ENCODE measurements around the gene KANTR.
"Not testable (repeated sequence)": the region's sequence is repeated elsewhere in the genome, so short reads cannot be mapped to it uniquely, and the experiment has no call there.

The KANTR gene

DNA sequence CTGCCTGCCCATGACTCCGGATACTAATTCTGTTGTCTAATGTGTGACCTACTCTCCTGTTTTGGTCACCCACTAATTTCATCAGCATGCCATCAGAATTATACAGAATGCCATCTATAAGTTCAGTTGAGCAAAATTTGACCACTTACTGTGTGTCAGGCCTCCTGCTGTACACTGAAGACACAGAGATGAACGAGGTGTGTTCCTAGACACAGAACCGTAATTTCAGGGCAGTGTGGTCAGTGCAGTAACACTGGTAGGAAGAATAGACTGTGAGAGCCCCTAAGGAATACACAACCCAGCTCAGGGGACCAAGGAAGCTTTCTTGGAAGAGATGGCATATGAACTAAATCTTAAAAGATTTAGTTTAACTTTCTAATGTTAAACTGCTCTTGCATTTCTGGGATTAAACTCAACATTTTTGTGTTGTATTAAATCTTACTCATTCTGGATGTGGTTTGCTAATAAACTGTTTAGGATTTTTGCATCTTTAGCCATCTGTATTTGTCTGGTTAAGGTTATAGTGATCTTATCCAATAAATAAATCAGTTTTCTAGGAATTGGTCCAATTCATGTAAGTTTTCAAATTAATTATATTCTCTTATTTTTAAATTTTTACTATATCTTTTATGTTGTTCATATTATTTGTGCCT is 34.3 kb downstream of the KANTR start:
- DNase-seq (ENCODE audit: low read depth, low spot score), result no peak

DNA sequence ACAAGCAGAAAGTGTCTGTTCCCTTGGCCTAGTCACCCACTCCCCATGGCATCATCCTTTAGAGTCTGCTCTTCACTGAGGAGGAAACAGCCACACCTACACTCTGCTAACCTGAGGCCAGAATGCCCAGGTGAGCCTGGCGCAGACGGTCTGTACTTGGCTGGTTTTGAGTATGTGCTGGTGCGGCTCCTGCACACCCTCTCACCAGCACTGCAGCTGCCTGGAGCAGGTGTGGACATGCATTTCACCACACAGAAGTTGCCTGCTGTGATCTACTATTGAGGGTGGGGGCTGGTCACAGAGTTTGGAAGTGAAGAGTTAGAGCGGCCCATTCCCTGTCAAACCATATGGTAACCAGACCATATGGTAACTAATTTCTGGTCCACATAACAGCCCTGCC is 39.5 kb downstream of the KANTR start:
- DNase-seq (ENCODE audit: low read depth, low spot score), result no peak

GRCh38 chrX:53135581-53135980 is 41.6 kb downstream of the KANTR start:
- no peak for DNase-seq (ENCODE audit: low read depth, low spot score)

GRCh38 chrX:53153581-53153980 is 59.6 kb downstream of the KANTR start:
- DNase-seq (ENCODE audit: low read depth, low spot score), result no peak

- DNase-seq (ENCODE audit: low read depth, low spot score), result no peak
These were observed 61.7 kb downstream of the KANTR start for GRCh38 chrX:53155512-53156206.

DNA sequence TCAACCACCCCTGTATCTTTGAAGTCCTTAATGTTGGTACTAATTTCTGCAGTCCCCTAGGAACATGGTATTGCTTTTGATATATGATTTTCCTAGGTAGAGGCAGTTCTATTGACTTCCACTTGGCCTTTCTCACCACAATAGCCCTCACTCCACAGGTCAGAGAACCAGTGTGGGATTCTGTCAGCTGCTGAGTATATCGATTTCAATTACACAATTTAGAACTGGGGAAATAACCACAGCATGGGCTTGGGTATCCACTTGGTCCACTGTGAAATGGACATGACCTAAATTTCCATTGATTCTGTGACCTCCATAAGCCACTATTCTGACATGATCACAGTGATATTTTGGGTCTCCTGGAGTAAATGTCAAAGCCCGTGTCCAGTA is 62.3 kb downstream of the KANTR start:
- DNase-seq (ENCODE audit: low read depth, low spot score), result no peak

GRCh38 chrX:53159184-53159583 is 65.2 kb downstream of the KANTR start:
- peak; percentile 34 for DNase-seq (ENCODE audit: low read depth, low spot score)

- no peak for DNase-seq (ENCODE audit: low read depth, low spot score)
These were observed 66.5 kb downstream of the KANTR start for GRCh38 chrX:53160297-53160983.

DNA sequence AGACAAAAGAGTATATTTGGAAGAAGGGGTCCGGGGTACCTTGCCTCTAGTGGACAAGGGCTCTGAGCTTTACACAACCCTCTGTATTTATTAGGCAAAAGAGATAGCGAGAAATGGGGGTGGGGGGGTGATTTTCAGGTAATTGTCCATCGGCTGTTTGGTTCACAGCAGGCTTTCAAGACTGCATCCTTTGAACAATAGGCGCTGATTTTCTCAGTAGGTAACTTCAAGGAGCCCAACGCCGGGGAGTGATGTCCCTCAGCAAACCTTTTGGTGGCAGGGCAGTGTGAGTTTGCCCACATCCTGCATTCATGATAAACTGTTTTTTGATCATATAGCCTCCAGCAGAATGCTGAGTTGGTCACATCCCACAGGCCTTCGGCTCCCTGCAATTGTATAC is 69.5 kb downstream of the KANTR start:
- DNase-seq (ENCODE audit: low read depth, low spot score), result peak; percentile 42

DNA sequence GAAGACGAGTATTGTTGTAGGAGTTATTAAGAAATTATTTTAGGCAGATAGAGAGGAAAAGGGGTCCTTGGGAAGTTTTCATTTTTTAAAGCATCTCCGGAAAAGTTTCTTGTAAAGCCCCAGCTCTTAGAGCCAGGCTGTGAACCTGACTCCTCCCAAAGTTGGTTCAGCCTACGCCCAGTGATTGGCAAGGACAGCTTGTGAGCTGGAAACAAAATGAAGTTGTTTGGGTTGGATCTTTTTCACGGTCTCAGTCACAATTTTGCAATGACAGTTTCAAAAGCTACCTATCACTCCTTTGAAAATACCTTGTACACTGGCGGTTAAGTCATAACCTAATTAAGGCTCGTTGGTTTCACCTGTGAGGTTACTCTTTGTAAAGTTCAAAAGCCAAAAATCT is 70.6 kb downstream of the KANTR start:
- DNase-seq (ENCODE audit: low read depth, low spot score), result not testable (repeated sequence)

DNA sequence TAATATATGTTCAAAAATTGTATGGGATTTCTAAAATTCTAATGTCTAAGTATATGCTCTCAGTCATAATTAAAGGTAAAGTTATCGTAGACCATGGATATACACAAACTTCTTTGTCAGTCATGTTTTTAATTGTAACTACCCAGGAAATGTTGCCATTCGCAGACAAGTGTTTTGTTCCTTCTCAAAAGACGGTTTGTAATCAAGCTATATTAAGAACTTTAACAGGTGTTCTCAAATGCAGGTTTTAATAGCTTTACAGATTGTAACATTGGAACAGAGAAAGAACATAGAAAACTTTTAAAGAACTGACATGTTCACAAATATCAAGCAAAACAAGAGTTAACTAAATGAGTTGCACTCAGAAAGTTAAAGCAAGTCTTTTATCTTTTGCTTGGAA is 72.2 kb downstream of the KANTR start:
- no peak for DNase-seq (ENCODE audit: low read depth, low spot score)

GRCh38 chrX:53171356-53171755 is 77.4 kb downstream of the KANTR start:
- DNase-seq (ENCODE audit: low read depth, low spot score), result peak; percentile 36
